Testis (tissue), 3 donors: ENCODE measurements around the gene PNO1. TPM values are rescaled to one million over a fixed set of nuclear protein-coding genes. Genes with fewer than 3 reads are reported as not detected.

ENCODE experiments used
- DNase-seq: peaks from one replicate; pipeline ENCODE4 v3.0.0-alpha.2; 2019
- H3K27ac ChIP-seq, 2 donors: fragments of 200-600 bp; sonication (generic); one replicate each; pipeline ENCODE4 v1.5.1; 2019
- H3K27me3 ChIP-seq: fragments of 200-600 bp; sonication (generic); one replicate; pipeline ENCODE4 v1.5.1; 2019
- H3K36me3 ChIP-seq: fragments of 200-600 bp; sonication (generic); one replicate; pipeline ENCODE4 v1.5.1; 2017; ENCODE audit warnings: low read depth; ENCODE audit errors: missing control alignments
- H3K4me1 ChIP-seq: fragments of 200-600 bp; sonication (generic); one replicate; pipeline ENCODE4 v1.5.1; 2019
- H3K4me3 ChIP-seq, 2 donors: fragments of 200-600 bp; sonication (generic); one replicate each; pipeline ENCODE4 v1.5.1; 2017 to 2019
- H3K9me3 ChIP-seq: fragments of 200-600 bp; sonication (generic); one replicate; pipeline ENCODE4 v1.5.1; 2017
- POLR2A ChIP-seq: fragments of 450-650 bp; IDR thresholded peaks from one replicate; pipeline ENCODE4 v1.6.1; 2017; ENCODE audit warnings: antibody characterized with exemption, mild to moderate bottlenecking, moderate library complexity
- WGBS, 2 donors: methylation state at CpG; one replicate each; pipeline ENCODE4 v1.1.5; 2018; 5-methylcytosine and 5-hydroxymethylcytosine counted together
- intact Hi-C: fragments of 100-400 bp; cut with DNase I; formaldehyde crosslinking; loops from one replicate; pipeline ENCODE4 v1.15.1; 2023; ENCODE audit warnings: low total_unique reads
- polyA plus RNA-seq: library from polyadenylated mRNA; stranded (reverse); fragments of 350-450 nt; fragmentation: Illumina TruSeq; extraction: RNeasy Lipid Tissue Mini Kit (QIAGEN cat#74804); gene quantifications from one replicate; pipeline ENCODE4 v1.2.3, GENCODE V29; 2014; ENCODE audit warnings: low read depth, low replicate concordance; ENCODE audit not compliant: insufficient read depth
- total RNA-seq, 2 donors: library from RNA; depleted of rRNA; stranded (reverse); fragments of >200 nt; gene quantifications; one replicate each; pipeline ENCODE4 v1.2.3, GENCODE V29; 2016
- TF ChIP-seq, protein P1 (sequence below), 3 experiments: fragments of 450-650 bp in 2 of 3; fragments of 200-600 bp in 1 of 3; sonication (generic) in 1 of 3; IDR thresholded peaks; one replicate each; pipeline ENCODE4 v1.5.1; 2016 to 2019; ENCODE audit warnings: antibody characterized with exemption in 3 of 3, mild to moderate bottlenecking in 2 of 3, moderate library complexity in 1 of 3

PNO1 gene
- total and polyA plus RNA-seq, 3 donors from 2014 or later = 13.3 to 18.4 (median 15.4) TPM

DNA sequence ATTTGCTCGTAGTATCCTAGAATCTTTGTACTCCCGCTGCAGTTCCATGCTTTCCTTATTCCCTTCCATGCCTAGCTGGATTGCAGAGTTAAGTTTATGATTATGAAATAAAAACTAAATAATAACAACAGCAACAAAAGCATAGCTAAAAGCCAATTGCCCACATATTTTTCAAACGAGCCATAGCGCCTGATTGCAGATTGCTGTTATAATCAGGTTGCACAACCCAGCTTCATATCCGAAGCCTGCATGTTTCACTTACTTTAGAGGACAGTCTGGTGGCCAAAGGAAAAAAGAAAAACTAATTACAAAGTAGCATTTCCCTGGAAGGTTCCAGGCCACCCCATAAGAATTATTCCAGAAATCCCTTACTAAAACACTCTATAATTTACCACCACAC is 31.9 kb upstream of the PNO1 start:
- intact Hi-C loops = loop anchor here (10.0 kb wide), 1 partner anchor 119 kb away; no protein-coding TSS in a partner anchor
- TF ChIP-seq, protein P1, sequence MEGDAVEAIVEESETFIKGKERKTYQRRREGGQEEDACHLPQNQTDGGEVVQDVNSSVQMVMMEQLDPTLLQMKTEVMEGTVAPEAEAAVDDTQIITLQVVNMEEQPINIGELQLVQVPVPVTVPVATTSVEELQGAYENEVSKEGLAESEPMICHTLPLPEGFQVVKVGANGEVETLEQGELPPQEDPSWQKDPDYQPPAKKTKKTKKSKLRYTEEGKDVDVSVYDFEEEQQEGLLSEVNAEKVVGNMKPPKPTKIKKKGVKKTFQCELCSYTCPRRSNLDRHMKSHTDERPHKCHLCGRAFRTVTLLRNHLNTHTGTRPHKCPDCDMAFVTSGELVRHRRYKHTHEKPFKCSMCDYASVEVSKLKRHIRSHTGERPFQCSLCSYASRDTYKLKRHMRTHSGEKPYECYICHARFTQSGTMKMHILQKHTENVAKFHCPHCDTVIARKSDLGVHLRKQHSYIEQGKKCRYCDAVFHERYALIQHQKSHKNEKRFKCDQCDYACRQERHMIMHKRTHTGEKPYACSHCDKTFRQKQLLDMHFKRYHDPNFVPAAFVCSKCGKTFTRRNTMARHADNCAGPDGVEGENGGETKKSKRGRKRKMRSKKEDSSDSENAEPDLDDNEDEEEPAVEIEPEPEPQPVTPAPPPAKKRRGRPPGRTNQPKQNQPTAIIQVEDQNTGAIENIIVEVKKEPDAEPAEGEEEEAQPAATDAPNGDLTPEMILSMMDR (IDR thresholded peaks at IDR 0.05) = no peak
- TF ChIP-seq POLR2A = no peak

DNA sequence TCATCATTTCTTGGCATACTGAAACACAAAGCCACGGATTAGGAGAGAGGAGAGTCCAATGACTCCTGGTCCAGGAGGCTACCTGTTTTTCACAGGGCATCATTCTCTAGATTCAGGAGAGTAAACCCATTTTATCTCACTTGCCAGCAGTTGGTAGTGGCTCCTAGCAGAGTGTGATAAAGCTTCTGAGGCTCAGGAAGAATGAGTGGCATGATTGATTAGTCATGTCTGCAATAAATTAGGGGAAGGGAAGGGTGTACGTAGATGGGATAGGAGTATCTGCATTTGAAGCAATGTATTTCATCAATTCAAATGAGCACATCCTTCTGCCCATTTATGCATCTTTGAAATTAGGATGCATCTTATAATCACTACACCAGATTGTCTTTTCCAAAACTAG is 31.1 kb upstream of the PNO1 start:
- H3K27ac ChIP-seq = no peak overlapping the region
- H3K4me1 ChIP-seq = no peaks in the 10 kb centered on the region
- no peak for DNase-seq
- no peaks in the 10 kb centered on the region for H3K36me3 ChIP-seq
- intact Hi-C loops = loop anchor here (10.0 kb wide), 1 partner anchor 118 kb away; no protein-coding TSS in a partner anchor
- no peak overlapping the region for H3K4me3 ChIP-seq
- TF ChIP-seq, protein P1 (IDR thresholded peaks at IDR 0.05) = no peak
- no peak for TF ChIP-seq POLR2A
- 89 to 91% methylated on average over 2 of the region's 2 CpGs for WGBS, 2 donors
- no peaks in the 10 kb centered on the region for H3K27me3 ChIP-seq
- no peaks in the 10 kb centered on the region for H3K9me3 ChIP-seq

More for the DNA sequence above, 31.9 kb upstream of the PNO1 start:
- peaks cover 5% of the 10 kb centered on the region for H3K4me1 ChIP-seq
- H3K36me3 ChIP-seq = no peaks in the 10 kb centered on the region
- H3K27me3 ChIP-seq = no peaks in the 10 kb centered on the region
- 81% methylated on average over 5 of the region's 5 CpGs for WGBS, 2 donors
- no peak for DNase-seq
- no peaks in the 10 kb centered on the region for H3K9me3 ChIP-seq
- H3K27ac ChIP-seq = no peak overlapping the region
- no peak overlapping the region for H3K4me3 ChIP-seq

DNA sequence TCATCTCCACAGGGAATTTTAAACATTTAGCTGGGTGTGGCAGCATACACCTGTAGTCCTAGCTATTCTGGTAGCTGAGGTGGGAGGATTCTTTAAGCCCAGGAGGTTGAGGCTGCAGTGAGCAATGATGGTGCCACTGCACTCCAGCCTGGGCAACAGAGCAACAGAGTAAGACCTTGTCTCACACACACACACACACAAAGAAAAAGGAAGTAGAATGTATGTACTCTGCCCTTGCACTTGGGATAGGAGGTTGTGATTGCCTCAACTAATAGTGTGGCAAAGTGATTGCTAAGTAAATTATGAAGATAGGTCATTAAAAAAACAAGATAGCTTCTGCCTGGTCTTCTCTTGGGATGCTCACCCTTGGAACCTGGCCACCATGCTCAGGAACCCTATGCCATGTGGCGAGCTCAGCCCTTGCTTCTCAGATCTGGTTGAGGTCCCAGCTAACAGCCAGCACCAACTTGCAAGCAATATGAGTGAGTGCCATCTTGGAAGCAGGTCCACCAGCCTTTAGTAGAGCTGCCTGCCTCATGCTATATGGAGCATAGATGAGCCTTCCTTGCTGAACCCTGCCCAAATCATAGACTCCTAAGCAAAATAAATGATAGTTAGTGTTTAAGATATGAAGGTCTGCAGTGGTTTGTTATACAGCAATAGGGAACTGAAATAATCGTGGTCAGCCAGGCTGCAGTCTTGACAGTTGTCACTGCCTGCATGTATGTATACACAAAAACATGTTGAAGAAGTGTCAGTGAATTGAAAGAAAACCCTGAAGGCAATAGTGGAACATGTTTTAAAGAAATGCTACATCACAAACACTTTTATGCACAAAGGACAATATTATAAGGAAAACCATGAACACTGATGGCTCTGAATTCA is 30.1 kb upstream of the PNO1 start:
- DNase-seq = no peak
- H3K4me3 ChIP-seq = no peak overlapping the region
- WGBS, 2 donors = 45 to 88% methylated on average over 2 of the region's 2 CpGs
- no peaks in the 10 kb centered on the region for H3K4me1 ChIP-seq
- H3K9me3 ChIP-seq = no peaks in the 10 kb centered on the region
- H3K36me3 ChIP-seq = no peaks in the 10 kb centered on the region
- TF ChIP-seq POLR2A = no peak
- TF ChIP-seq, protein P1 (IDR thresholded peaks at IDR 0.05) = no peak
- no peak overlapping the region for H3K27ac ChIP-seq
- H3K27me3 ChIP-seq = no peaks in the 10 kb centered on the region
- intact Hi-C loops = loop anchor here (10.0 kb wide), 1 partner anchor 117 kb away; no protein-coding TSS in a partner anchor

DNA sequence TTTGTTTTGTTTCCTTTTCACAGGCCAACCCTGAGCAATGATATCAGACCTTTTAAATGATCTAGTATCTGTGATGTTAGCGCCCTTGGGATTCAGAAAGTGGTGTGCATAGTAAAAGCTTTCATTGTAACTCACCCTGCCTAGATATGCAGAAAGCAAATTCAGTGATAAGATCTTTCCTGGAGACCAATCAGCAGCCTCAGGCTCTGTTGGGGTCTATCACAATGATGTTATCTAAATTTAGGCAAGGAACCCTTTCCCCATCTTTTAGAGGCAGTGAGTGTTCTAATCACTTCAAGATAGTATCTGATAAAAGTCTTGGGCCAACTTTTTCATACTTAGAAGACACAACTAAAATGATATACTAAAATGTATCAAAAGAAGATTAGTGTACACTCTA is 23.6 kb upstream of the PNO1 start:
- 88 to 93% methylated on average over 1 of the region's 1 CpG for WGBS, 2 donors
- DNase-seq = no peak
- no peak overlapping the region for H3K27ac ChIP-seq
- intact Hi-C loops = no loop called here
- H3K27me3 ChIP-seq = no peaks in the 10 kb centered on the region
- no peak overlapping the region for H3K4me3 ChIP-seq
- H3K36me3 ChIP-seq = no peaks in the 10 kb centered on the region
- TF ChIP-seq POLR2A = no peak
- TF ChIP-seq, protein P1 (IDR thresholded peaks at IDR 0.05) = no peak
- no peaks in the 10 kb centered on the region for H3K4me1 ChIP-seq
- no peaks in the 10 kb centered on the region for H3K9me3 ChIP-seq
